ENCODE data around the gene C1QTNF1.
"Not testable (repeated sequence)": the region's sequence is repeated elsewhere in the genome, so short reads cannot be mapped to it uniquely, and the experiment has no call there.

The C1QTNF1 gene

GRCh38 chr17:79005063-79005861 lies 18.7 kb upstream of the C1QTNF1 start:
- DNase-seq (ENCODE audit: low read depth): no peak

GRCh38 chr17:79006046-79006445 lies 17.9 kb upstream of the C1QTNF1 start:
- no peak for DNase-seq (ENCODE audit: low read depth)

- DNase-seq (ENCODE audit: low read depth): no peak
Observed at GRCh38 chr17:79006794-79007503, 17.0 kb upstream of the C1QTNF1 start.

- DNase-seq (ENCODE audit: low read depth): no peak
Observed at GRCh38 chr17:79007504-79008381, 16.2 kb upstream of the C1QTNF1 start.

GRCh38 chr17:79008666-79009387 lies 15.1 kb upstream of the C1QTNF1 start:
- DNase-seq (ENCODE audit: low read depth): no peak

GRCh38 chr17:79009397-79010303 lies 14.3 kb upstream of the C1QTNF1 start, which contains the start of gene CANT1:
CANT1 (minus strand) TSS chr17:79009764; CDS start chr17:78997622, 12,142 bp downstream.
- DNase-seq (ENCODE audit: low read depth): no peak

- no peak for DNase-seq (ENCODE audit: low read depth)
Observed at GRCh38 chr17:79010304-79010646, 13.7 kb upstream of the C1QTNF1 start.

- no peak for DNase-seq (ENCODE audit: low read depth)
Observed at GRCh38 chr17:79011451-79012147, 12.4 kb upstream of the C1QTNF1 start.

GRCh38 chr17:79012563-79013134 lies 11.3 kb upstream of the C1QTNF1 start:
- DNase-seq (ENCODE audit: low read depth): no peak

GRCh38 chr17:79014158-79014758 lies 9.7 kb upstream of the C1QTNF1 start:
- no peak for DNase-seq (ENCODE audit: low read depth)

GRCh38 chr17:79017546-79018369 lies 6.2 kb upstream of the C1QTNF1 start:
- no peak for DNase-seq (ENCODE audit: low read depth)

- DNase-seq (ENCODE audit: low read depth): no peak
Observed at GRCh38 chr17:79018370-79018695, 5.6 kb upstream of the C1QTNF1 start.

- no peak for DNase-seq (ENCODE audit: low read depth)
Observed at GRCh38 chr17:79019261-79019631, 4.7 kb upstream of the C1QTNF1 start.

- no peak for DNase-seq (ENCODE audit: low read depth)
Observed at GRCh38 chr17:79019632-79020584, 4.1 kb upstream of the C1QTNF1 start.

GRCh38 chr17:79020631-79021301 lies 3.2 kb upstream of the C1QTNF1 start:
- no peak for DNase-seq (ENCODE audit: low read depth)

- not testable (repeated sequence) for DNase-seq (ENCODE audit: low read depth)
Observed at GRCh38 chr17:79021929-79022328, 2.0 kb upstream of the C1QTNF1 start.

- DNase-seq (ENCODE audit: low read depth): no peak
Observed at GRCh38 chr17:79022507-79022991, 1.4 kb upstream of the C1QTNF1 start.

Measured in HS-27A (cell line).